Upper lobe of left lung (tissue), 4 donors: ENCODE data around the gene DIDO1.

Experiments
- POLR2A ChIP-seq, 4 donors: fragments of 450-650 bp; IDR thresholded peaks; one replicate each; pipeline ENCODE4 v1.5.1; 2016 to 2017; ENCODE audit warnings: antibody characterized with exemption in 4 of 4, mild to moderate bottlenecking in 2 of 4
- POLR2AphosphoS5 ChIP-seq, 2 donors: sonication (generic); formaldehyde crosslinking; IDR thresholded peaks; one replicate each; pipeline ENCODE4 v1.5.1; 2017; ENCODE audit warnings: antibody characterized with exemption in 2 of 2
- TF ChIP-seq, protein P1 (sequence below), 6 experiments: fragments of 450-650 bp in 4 of 6; fragments of 200-600 bp in 2 of 6; sonication (generic) in 2 of 6; IDR thresholded peaks; one replicate each; pipeline ENCODE4 v1.5.1; 2016 to 2019; ENCODE audit warnings: antibody characterized with exemption in 6 of 6

DNA sequence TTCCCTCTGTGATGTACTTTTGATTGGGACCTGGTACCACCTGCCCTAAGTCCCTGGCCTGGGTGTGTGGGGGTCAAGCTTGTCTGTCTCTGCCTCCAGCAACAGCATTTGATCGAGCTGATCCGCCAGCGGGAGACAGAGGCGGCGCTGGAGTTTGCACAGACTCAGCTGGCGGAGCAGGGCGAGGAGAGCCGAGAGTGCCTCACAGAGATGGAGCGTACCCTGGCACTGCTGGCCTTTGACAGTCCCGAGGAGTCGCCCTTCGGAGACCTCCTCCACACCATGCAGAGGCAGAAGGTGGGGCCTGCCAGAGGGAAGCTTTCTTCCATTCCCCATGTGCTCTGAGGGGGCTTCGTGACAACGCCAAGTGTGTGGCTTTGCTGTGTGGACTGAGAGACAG, 17.1 kb upstream of the DIDO1 start:
- TF ChIP-seq, protein P1, sequence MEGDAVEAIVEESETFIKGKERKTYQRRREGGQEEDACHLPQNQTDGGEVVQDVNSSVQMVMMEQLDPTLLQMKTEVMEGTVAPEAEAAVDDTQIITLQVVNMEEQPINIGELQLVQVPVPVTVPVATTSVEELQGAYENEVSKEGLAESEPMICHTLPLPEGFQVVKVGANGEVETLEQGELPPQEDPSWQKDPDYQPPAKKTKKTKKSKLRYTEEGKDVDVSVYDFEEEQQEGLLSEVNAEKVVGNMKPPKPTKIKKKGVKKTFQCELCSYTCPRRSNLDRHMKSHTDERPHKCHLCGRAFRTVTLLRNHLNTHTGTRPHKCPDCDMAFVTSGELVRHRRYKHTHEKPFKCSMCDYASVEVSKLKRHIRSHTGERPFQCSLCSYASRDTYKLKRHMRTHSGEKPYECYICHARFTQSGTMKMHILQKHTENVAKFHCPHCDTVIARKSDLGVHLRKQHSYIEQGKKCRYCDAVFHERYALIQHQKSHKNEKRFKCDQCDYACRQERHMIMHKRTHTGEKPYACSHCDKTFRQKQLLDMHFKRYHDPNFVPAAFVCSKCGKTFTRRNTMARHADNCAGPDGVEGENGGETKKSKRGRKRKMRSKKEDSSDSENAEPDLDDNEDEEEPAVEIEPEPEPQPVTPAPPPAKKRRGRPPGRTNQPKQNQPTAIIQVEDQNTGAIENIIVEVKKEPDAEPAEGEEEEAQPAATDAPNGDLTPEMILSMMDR (IDR thresholded peaks at IDR 0.05), result no peak
- TF ChIP-seq POLR2A (IDR thresholded peaks at IDR 0.05) (no peak), POLR2AphosphoS5 (IDR thresholded peaks at IDR 0.05) (no peak)
